ENCODE data around the gene IFI27L1. TPM values are rescaled to one million over a fixed set of nuclear protein-coding genes. Genes with fewer than 3 reads are reported as not detected.

IFI27L1 gene
- total and polyA plus RNA-seq, 2 donors (not counting 1 experiment from before 2014, with no cell fraction given): 14.4 to 20.3 TPM

GRCh38 chr14:94099006-94099405 lies 17.9 kb downstream of the IFI27L1 start:
- H2AFZ ChIP-seq (ENCODE audit: low read length): no peak overlapping the region
- no peak overlapping the region for H3K27ac ChIP-seq (ENCODE audit: insufficient read depth, low read length)
- peaks cover 7% of the 10 kb centered on the region for H3K4me1 ChIP-seq (ENCODE audit: control insufficient read depth, extremely low read depth, insufficient read depth, low read length)
- no peaks in the 10 kb centered on the region for H3K36me3 ChIP-seq (ENCODE audit: control insufficient read depth, insufficient read depth, low read length)
- no peaks in the 10 kb centered on the region for H3K9me3 ChIP-seq (ENCODE audit: control insufficient read depth, insufficient read depth, low read depth, low read length)
- no peaks in the 10 kb centered on the region for H3K27me3 ChIP-seq (ENCODE audit: control insufficient read depth, insufficient read depth, low read length)
- TF ChIP-seq EZH2 (IDR thresholded peaks at IDR 0.05; ENCODE audit: low read length, missing control alignments) (no peak), CTCF (conservative IDR thresholded peaks at IDR 0.05 in 1 of 2, IDR thresholded peaks at IDR 0.05 in 1 of 2; ENCODE audit: low read depth in 1 of 2, low read length in 2 of 2) (no peak)
- no peak overlapping the region for H3K9ac ChIP-seq (ENCODE audit: insufficient read depth, low read length)
- DNase-seq (ENCODE audit: low read depth in 2 of 2): no peak
- no peak overlapping the region for H3K4me2 ChIP-seq (ENCODE audit: extremely low read depth, insufficient read depth, low read length)
- H3K79me2 ChIP-seq (ENCODE audit: control insufficient read depth, insufficient read depth, low read length): no peaks in the 10 kb centered on the region
- no peak overlapping the region for H3K4me3 ChIP-seq (replicated peaks in 1 of 4; ENCODE audit: control extremely low read depth in 1 of 4, insufficient read depth in 1 of 4, low read depth in 3 of 4, low read length in 4 of 4)
- H4K20me1 ChIP-seq (ENCODE audit: control insufficient read depth, extremely low read depth, insufficient read depth, low read length): no peaks in the 10 kb centered on the region

GRCh38 chr14:94100847-94101246 lies 19.7 kb downstream of the IFI27L1 start:
- Histone ChIP-seq H2AFZ (ENCODE audit: low read length) (no peak overlapping the region), H3K4me3 (replicated peaks in 1 of 4; ENCODE audit: control extremely low read depth in 1 of 4, insufficient read depth in 1 of 4, low read depth in 3 of 4, low read length in 4 of 4) (no peak overlapping the region), H3K9me3 (ENCODE audit: control insufficient read depth, insufficient read depth, low read depth, low read length) (no peaks in the 10 kb centered on the region), H4K20me1 (ENCODE audit: control insufficient read depth, extremely low read depth, insufficient read depth, low read length) (no peaks in the 10 kb centered on the region), H3K36me3 (ENCODE audit: control insufficient read depth, insufficient read depth, low read length) (no peaks in the 10 kb centered on the region), H3K79me2 (ENCODE audit: control insufficient read depth, insufficient read depth, low read length) (no peaks in the 10 kb centered on the region), H3K9ac (ENCODE audit: insufficient read depth, low read length) (no peak overlapping the region), H3K27me3 (ENCODE audit: control insufficient read depth, insufficient read depth, low read length) (no peaks in the 10 kb centered on the region), H3K4me2 (ENCODE audit: extremely low read depth, insufficient read depth, low read length) (no peak overlapping the region), H3K4me1 (ENCODE audit: control insufficient read depth, extremely low read depth, insufficient read depth, low read length) (peaks cover 7% of the 10 kb centered on the region), H3K27ac (ENCODE audit: insufficient read depth, low read length) (no peak overlapping the region)
- TF ChIP-seq CTCF (conservative IDR thresholded peaks at IDR 0.05 in 1 of 2, IDR thresholded peaks at IDR 0.05 in 1 of 2; ENCODE audit: low read depth in 1 of 2, low read length in 2 of 2) (no peak), EZH2 (IDR thresholded peaks at IDR 0.05; ENCODE audit: low read length, missing control alignments) (no peak)
- peak; percentile 56 to 72 for DNase-seq (ENCODE audit: low read depth in 2 of 2)

GRCh38 chr14:94101748-94102147 lies 20.6 kb downstream of the IFI27L1 start:
- Histone ChIP-seq H3K9ac (ENCODE audit: insufficient read depth, low read length) (no peak overlapping the region), H3K4me1 (ENCODE audit: control insufficient read depth, extremely low read depth, insufficient read depth, low read length) (peaks cover 7% of the 10 kb centered on the region), H2AFZ (ENCODE audit: low read length) (no peak overlapping the region), H3K27ac (ENCODE audit: insufficient read depth, low read length) (no peak overlapping the region), H3K27me3 (ENCODE audit: control insufficient read depth, insufficient read depth, low read length) (no peaks in the 10 kb centered on the region), H4K20me1 (ENCODE audit: control insufficient read depth, extremely low read depth, insufficient read depth, low read length) (no peaks in the 10 kb centered on the region), H3K4me2 (ENCODE audit: extremely low read depth, insufficient read depth, low read length) (no peak overlapping the region), H3K36me3 (ENCODE audit: control insufficient read depth, insufficient read depth, low read length) (no peaks in the 10 kb centered on the region), H3K4me3 (replicated peaks in 1 of 4; ENCODE audit: control extremely low read depth in 1 of 4, insufficient read depth in 1 of 4, low read depth in 3 of 4, low read length in 4 of 4) (no peak overlapping the region), H3K9me3 (ENCODE audit: control insufficient read depth, insufficient read depth, low read depth, low read length) (no peaks in the 10 kb centered on the region), H3K79me2 (ENCODE audit: control insufficient read depth, insufficient read depth, low read length) (no peaks in the 10 kb centered on the region)
- DNase-seq (ENCODE audit: low read depth in 2 of 2): no peak
- TF ChIP-seq CTCF (conservative IDR thresholded peaks at IDR 0.05 in 1 of 2, IDR thresholded peaks at IDR 0.05 in 1 of 2; ENCODE audit: low read depth in 1 of 2, low read length in 2 of 2): no peak
- TF ChIP-seq EZH2 (IDR thresholded peaks at IDR 0.05; ENCODE audit: low read length, missing control alignments): no peak

All from fibroblast of lung (primary cell).